Uterus (tissue), 2 donors: ENCODE results near the gene SLC22A4.

ENCODE experiments used
- POLR2A ChIP-seq, 2 donors: fragments of 450-650 bp; IDR thresholded peaks; one replicate each; pipeline ENCODE4 v1.6.1; 2016; ENCODE audit warnings: antibody characterized with exemption in 2 of 2, mild to moderate bottlenecking in 1 of 2, moderate library complexity in 1 of 2
- TF ChIP-seq, protein P1 (sequence below), 4 experiments: fragments of 200-600 bp in 2 of 4; fragments of 450-650 bp in 2 of 4; sonication (generic) in 2 of 4; IDR thresholded peaks; one replicate each; pipeline ENCODE4 v1.5.1; 2016 to 2019; ENCODE audit warnings: antibody characterized with exemption in 4 of 4, mild to moderate bottlenecking in 2 of 4, moderate library complexity in 1 of 4

DNA sequence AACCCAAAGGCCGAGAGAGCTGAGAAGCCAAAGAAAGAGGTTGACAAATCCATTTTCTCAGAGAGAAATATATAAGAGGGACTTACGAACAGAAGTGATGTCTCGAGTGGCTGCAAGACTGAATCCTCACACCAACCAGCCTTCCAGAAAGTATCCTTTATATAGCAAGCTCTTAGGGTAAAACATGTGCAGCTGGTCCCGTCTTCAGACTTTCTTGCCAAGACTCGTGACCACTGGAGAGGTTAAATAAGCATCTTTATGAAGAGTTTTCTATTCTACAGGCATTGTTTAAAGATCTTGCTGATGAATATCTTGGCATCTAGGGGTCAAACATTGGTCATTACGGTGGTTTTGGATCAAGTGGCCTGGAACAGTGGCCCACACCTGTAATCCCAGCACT, 16.9 kb upstream of the SLC22A4 start:
- TF ChIP-seq, protein P1, sequence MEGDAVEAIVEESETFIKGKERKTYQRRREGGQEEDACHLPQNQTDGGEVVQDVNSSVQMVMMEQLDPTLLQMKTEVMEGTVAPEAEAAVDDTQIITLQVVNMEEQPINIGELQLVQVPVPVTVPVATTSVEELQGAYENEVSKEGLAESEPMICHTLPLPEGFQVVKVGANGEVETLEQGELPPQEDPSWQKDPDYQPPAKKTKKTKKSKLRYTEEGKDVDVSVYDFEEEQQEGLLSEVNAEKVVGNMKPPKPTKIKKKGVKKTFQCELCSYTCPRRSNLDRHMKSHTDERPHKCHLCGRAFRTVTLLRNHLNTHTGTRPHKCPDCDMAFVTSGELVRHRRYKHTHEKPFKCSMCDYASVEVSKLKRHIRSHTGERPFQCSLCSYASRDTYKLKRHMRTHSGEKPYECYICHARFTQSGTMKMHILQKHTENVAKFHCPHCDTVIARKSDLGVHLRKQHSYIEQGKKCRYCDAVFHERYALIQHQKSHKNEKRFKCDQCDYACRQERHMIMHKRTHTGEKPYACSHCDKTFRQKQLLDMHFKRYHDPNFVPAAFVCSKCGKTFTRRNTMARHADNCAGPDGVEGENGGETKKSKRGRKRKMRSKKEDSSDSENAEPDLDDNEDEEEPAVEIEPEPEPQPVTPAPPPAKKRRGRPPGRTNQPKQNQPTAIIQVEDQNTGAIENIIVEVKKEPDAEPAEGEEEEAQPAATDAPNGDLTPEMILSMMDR (IDR thresholded peaks at IDR 0.05), result no peak
- TF ChIP-seq POLR2A (IDR thresholded peaks at IDR 0.05), result no peak
